ENCODE data around the gene ZNF253.

Gene ZNF253

DNA sequence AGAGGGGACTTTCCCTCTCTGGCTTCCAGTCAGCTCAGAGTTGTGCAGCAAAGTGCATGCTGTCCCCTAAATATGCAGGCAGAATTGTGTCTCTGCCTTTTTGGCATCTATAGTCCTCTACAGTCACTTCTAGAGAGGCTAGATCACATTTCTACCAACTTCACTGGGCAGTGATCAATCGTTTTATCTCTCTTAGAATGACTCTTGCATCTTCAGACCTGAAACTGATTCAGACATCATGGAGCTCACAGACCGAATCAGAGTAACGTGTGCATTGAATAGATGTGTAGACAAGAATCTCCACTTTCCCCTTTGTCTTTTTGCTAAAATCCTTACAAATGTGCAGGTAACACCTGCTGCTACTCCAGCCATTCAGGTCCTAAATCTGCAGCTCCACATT lies 6.2 kb downstream of the ZNF253 start:
- H2BK5ac ChIP-seq (ENCODE audit: low read depth, low read length, poor library complexity, severe bottlenecking) = no peak overlapping the region
- no peak overlapping the region for H3K4ac ChIP-seq (ENCODE audit: low read depth in 1 of 2, low read length in 2 of 2)
- WGBS = 94% methylated on average over 3 of the region's 3 CpGs
- no peak overlapping the region for H3K18ac ChIP-seq (ENCODE audit: low read depth in 1 of 2, low read length in 2 of 2)
- peaks cover 17% of the 10 kb centered on the region for H3K79me1 ChIP-seq (replicated peaks; ENCODE audit: low read length, poor library complexity, severe bottlenecking)
- H4K8ac ChIP-seq (ENCODE audit: low read length) = no peak overlapping the region
- H2AK5ac ChIP-seq (ENCODE audit: low read length, severe bottlenecking) = no peak overlapping the region
- H4K91ac ChIP-seq (ENCODE audit: low read length) = no peak overlapping the region
- no peak overlapping the region for H2BK12ac ChIP-seq (ENCODE audit: low read length in 2 of 2)
- no peak for DNase-seq
- H3K14ac ChIP-seq (ENCODE audit: low read length in 2 of 2) = no peak overlapping the region
- no peaks in the 10 kb centered on the region for H3K4me1 ChIP-seq (ENCODE audit: control insufficient read depth, insufficient read depth, low read depth, low read length)
- peaks cover 64% of the 10 kb centered on the region for H3K9me3 ChIP-seq (ENCODE audit: control insufficient read depth, low read length)
- H2AFZ ChIP-seq (ENCODE audit: low read depth, low read length) = no peak overlapping the region
- no peak overlapping the region for H3K27ac ChIP-seq (ENCODE audit: low read length, poor library complexity, severe bottlenecking)
- no peak overlapping the region for H2BK120ac ChIP-seq (ENCODE audit: low read depth, low read length)
- H3K9ac ChIP-seq (ENCODE audit: low read length) = no peak overlapping the region
- H3K4me2 ChIP-seq (ENCODE audit: low read length, poor library complexity, severe bottlenecking) = no peak overlapping the region
- H3K36me3 ChIP-seq (ENCODE audit: control insufficient read depth in 1 of 2, insufficient read depth in 2 of 2, low read depth in 1 of 2, low read length in 2 of 2) = peaks cover 0 to 15% of the 10 kb centered on the region in 2 experiments
- no peak overlapping the region for H3K4me3 ChIP-seq (ENCODE audit: insufficient read depth in 1 of 2, low read depth in 1 of 2, low read length in 2 of 2)
- no peak overlapping the region for H2BK15ac ChIP-seq (ENCODE audit: low read depth, poor library complexity, severe bottlenecking)
- H3K27me3 ChIP-seq (ENCODE audit: control insufficient read depth in 1 of 2, insufficient read depth in 1 of 2, low read length in 2 of 2) = no peaks in the 10 kb centered on the region
- H3K23ac ChIP-seq (ENCODE audit: low read length in 2 of 2) = no peak overlapping the region

GRCh38 chr19:19873381-19873780 lies 7.7 kb downstream of the ZNF253 start:
- Histone ChIP-seq H2BK12ac (ENCODE audit: low read length in 2 of 2) (no peak overlapping the region), H3K36me3 (ENCODE audit: control insufficient read depth in 1 of 2, insufficient read depth in 2 of 2, low read depth in 1 of 2, low read length in 2 of 2) (peaks cover 0 to 11% of the 10 kb centered on the region in 2 experiments), H2AFZ (ENCODE audit: low read depth, low read length) (no peak overlapping the region), H3K27ac (ENCODE audit: low read length, poor library complexity, severe bottlenecking) (no peak overlapping the region), H3K23ac (ENCODE audit: low read length in 2 of 2) (no peak overlapping the region), H3K27me3 (ENCODE audit: control insufficient read depth in 1 of 2, insufficient read depth in 1 of 2, low read length in 2 of 2) (no peaks in the 10 kb centered on the region), H2BK120ac (ENCODE audit: low read depth, low read length) (no peak overlapping the region), H2AK5ac (ENCODE audit: low read length, severe bottlenecking) (no peak overlapping the region), H2BK5ac (ENCODE audit: low read depth, low read length, poor library complexity, severe bottlenecking) (no peak overlapping the region), H3K9ac (ENCODE audit: low read length) (no peak overlapping the region), H3K79me1 (replicated peaks; ENCODE audit: low read length, poor library complexity, severe bottlenecking) (peaks cover 17% of the 10 kb centered on the region), H3K18ac (ENCODE audit: low read depth in 1 of 2, low read length in 2 of 2) (no peak overlapping the region), H2BK15ac (ENCODE audit: low read depth, poor library complexity, severe bottlenecking) (no peak overlapping the region), H3K14ac (ENCODE audit: low read length in 2 of 2) (no peak overlapping the region), H3K4me1 (ENCODE audit: control insufficient read depth, insufficient read depth, low read depth, low read length) (no peaks in the 10 kb centered on the region), H3K9me3 (ENCODE audit: control insufficient read depth, low read length) (peaks cover 64% of the 10 kb centered on the region), H4K91ac (ENCODE audit: low read length) (no peak overlapping the region), H3K4ac (ENCODE audit: low read depth in 1 of 2, low read length in 2 of 2) (no peak overlapping the region), H3K4me3 (ENCODE audit: insufficient read depth in 1 of 2, low read depth in 1 of 2, low read length in 2 of 2) (no peak overlapping the region), H3K4me2 (ENCODE audit: low read length, poor library complexity, severe bottlenecking) (no peak overlapping the region), H4K8ac (ENCODE audit: low read length) (no peak overlapping the region)
- no peak for DNase-seq

DNA sequence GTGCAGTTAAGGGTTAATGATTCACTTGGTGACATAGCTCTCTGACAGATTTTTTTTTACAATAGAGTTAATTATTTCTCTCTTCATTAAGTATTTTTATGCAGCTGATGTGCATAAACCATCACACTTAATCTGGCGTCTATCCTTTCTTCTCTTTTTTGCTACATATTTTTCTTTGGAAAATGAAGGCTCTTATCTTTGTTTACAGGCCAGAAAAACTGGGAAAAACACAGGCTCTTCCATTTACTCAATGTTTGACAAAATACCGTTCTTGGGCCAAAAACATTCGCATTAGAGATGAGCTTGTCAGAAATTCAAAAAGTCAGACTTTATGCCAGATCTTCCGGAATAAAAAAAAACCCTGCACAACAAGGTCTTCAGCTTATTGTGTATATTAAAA lies 12.0 kb downstream of the ZNF253 start:
- Histone ChIP-seq H3K4me2 (ENCODE audit: low read length, poor library complexity, severe bottlenecking) (no peak overlapping the region), H4K8ac (ENCODE audit: low read length) (no peak overlapping the region), H2BK15ac (ENCODE audit: low read depth, poor library complexity, severe bottlenecking) (no peak overlapping the region), H3K23ac (ENCODE audit: low read length in 2 of 2) (no peak overlapping the region), H3K36me3 (ENCODE audit: control insufficient read depth in 1 of 2, insufficient read depth in 2 of 2, low read depth in 1 of 2, low read length in 2 of 2) (peaks cover 22 to 27% of the 10 kb centered on the region in 2 experiments), H2AK5ac (ENCODE audit: low read length, severe bottlenecking) (no peak overlapping the region), H3K4me1 (ENCODE audit: control insufficient read depth, insufficient read depth, low read depth, low read length) (no peaks in the 10 kb centered on the region), H3K79me1 (replicated peaks; ENCODE audit: low read length, poor library complexity, severe bottlenecking) (peaks cover 14% of the 10 kb centered on the region), H2BK12ac (ENCODE audit: low read length in 2 of 2) (no peak overlapping the region), H3K14ac (ENCODE audit: low read length in 2 of 2) (no peak overlapping the region), H2BK5ac (ENCODE audit: low read depth, low read length, poor library complexity, severe bottlenecking) (no peak overlapping the region), H2AFZ (ENCODE audit: low read depth, low read length) (no peak overlapping the region), H3K4ac (ENCODE audit: low read depth in 1 of 2, low read length in 2 of 2) (no peak overlapping the region), H3K9ac (ENCODE audit: low read length) (no peak overlapping the region), H3K27ac (ENCODE audit: low read length, poor library complexity, severe bottlenecking) (no peak overlapping the region), H3K18ac (ENCODE audit: low read depth in 1 of 2, low read length in 2 of 2) (no peak overlapping the region), H3K27me3 (ENCODE audit: control insufficient read depth in 1 of 2, insufficient read depth in 1 of 2, low read length in 2 of 2) (no peaks in the 10 kb centered on the region), H4K91ac (ENCODE audit: low read length) (no peak overlapping the region), H2BK120ac (ENCODE audit: low read depth, low read length) (no peak overlapping the region), H3K9me3 (ENCODE audit: control insufficient read depth, low read length) (peaks cover 81% of the 10 kb centered on the region), H3K4me3 (ENCODE audit: insufficient read depth in 1 of 2, low read depth in 1 of 2, low read length in 2 of 2) (no peak overlapping the region)
- no peak for DNase-seq
- 97% methylated on average over 3 of the region's 4 CpGs for WGBS

- no peak overlapping the region for H3K4ac ChIP-seq (ENCODE audit: low read depth in 1 of 2, low read length in 2 of 2)
- peaks cover 17% of the 10 kb centered on the region for H3K79me1 ChIP-seq (replicated peaks; ENCODE audit: low read length, poor library complexity, severe bottlenecking)
- no peak overlapping the region for H2BK120ac ChIP-seq (ENCODE audit: low read depth, low read length)
- H3K23ac ChIP-seq (ENCODE audit: low read length in 2 of 2) = no peak overlapping the region
- no peak overlapping the region for H3K27ac ChIP-seq (ENCODE audit: low read length, poor library complexity, severe bottlenecking)
- no peak overlapping the region for H2AFZ ChIP-seq (ENCODE audit: low read depth, low read length)
- H3K4me2 ChIP-seq (ENCODE audit: low read length, poor library complexity, severe bottlenecking) = no peak overlapping the region
- H4K91ac ChIP-seq (ENCODE audit: low read length) = no peak overlapping the region
- no peak overlapping the region for H3K14ac ChIP-seq (ENCODE audit: low read length in 2 of 2)
- H4K8ac ChIP-seq (ENCODE audit: low read length) = no peak overlapping the region
- H2BK5ac ChIP-seq (ENCODE audit: low read depth, low read length, poor library complexity, severe bottlenecking) = no peak overlapping the region
- H2BK12ac ChIP-seq (ENCODE audit: low read length in 2 of 2) = no peak overlapping the region
- peaks cover 36 to 42% of the 10 kb centered on the region in 2 experiments for H3K36me3 ChIP-seq (ENCODE audit: control insufficient read depth in 1 of 2, insufficient read depth in 2 of 2, low read depth in 1 of 2, low read length in 2 of 2)
- DNase-seq = no peak
- no CpG with 5 or more reads among the region's 1 CpG for WGBS
- H2AK5ac ChIP-seq (ENCODE audit: low read length, severe bottlenecking) = no peak overlapping the region
- no peak overlapping the region for H2BK15ac ChIP-seq (ENCODE audit: low read depth, poor library complexity, severe bottlenecking)
- H3K27me3 ChIP-seq (ENCODE audit: control insufficient read depth in 1 of 2, insufficient read depth in 1 of 2, low read length in 2 of 2) = no peaks in the 10 kb centered on the region
- H3K9ac ChIP-seq (ENCODE audit: low read length) = no peak overlapping the region
- H3K4me3 ChIP-seq (ENCODE audit: insufficient read depth in 1 of 2, low read depth in 1 of 2, low read length in 2 of 2) = no peak overlapping the region
- H3K18ac ChIP-seq (ENCODE audit: low read depth in 1 of 2, low read length in 2 of 2) = no peak overlapping the region
- H3K9me3 ChIP-seq (ENCODE audit: control insufficient read depth, low read length) = peaks cover 87% of the 10 kb centered on the region
- H3K4me1 ChIP-seq (ENCODE audit: control insufficient read depth, insufficient read depth, low read depth, low read length) = no peaks in the 10 kb centered on the region
Observed at GRCh38 chr19:19884583-19884982, 18.9 kb downstream of the ZNF253 start.
